Endothelial cell of hepatic sinusoid (primary cell): Measurements from ENCODE around the gene MED12L.

Source experiments
- in situ Hi-C: cut with HindIII; loops from 2 replicates; pipeline ENCODE4 v1.10.0; 2017; ENCODE audit warnings: low sequenced_read_pairs

MED12L gene

DNA sequence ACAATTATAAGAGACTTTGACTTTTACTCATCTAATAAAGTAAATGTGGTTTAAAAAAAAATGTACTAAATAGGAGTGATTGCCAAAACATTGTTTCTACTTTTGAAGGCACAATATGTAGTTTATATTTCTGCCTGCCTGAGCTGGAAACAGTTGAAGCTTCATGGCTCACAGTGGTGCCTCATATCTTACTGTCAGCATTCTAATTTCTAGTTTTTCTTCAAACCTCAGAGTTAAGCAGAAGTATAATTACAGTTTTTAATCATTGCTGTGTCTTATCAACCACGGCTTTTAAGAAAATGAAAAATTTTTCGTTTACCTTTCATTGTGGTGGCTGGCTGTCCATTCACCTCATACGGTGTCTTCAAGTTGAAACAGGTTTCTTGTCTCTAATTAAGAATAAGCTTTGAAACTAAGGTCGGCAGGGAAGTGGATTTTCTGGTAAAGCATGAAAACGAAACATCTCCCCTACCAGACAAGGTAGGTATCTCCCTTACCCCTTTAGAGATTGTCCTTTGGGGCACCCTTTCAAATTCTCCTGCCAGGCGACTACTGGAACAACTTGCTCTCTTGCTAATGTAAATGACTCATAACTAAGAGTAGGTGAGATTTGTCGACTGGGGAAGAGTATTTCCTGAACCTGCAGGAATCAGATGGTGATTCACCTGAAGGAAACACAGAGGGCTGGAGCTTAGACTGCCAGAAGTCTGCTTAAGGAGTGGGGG is 231.0 kb downstream of the MED12L start, which contains the start of gene GPR87:
Gene GPR87, minus strand, starts transcription at position 554 of the 725 bp plus-strand sequence. CDS start 16,720 bp downstream, outside the sequence.
- in situ Hi-C loops: no loop called here

DNA sequence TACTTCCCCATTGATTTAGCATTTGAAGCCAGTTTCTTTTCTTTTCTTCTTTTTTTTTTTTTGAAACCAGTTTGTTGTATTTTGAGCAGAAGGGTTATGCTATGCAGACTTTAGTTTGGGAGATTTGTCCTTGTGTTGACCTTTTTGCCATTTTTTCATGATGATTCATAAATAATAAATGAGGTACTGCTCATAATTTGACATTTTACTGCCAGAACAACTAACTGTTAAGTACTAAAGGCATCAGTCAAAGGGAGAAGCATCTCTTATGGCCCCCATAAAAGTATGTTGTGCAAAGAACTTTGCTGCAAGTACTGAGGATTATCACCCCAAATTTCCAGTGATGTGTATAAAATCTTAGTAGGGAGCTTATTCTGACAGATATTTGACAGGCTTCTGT is 232.8 kb downstream of the MED12L start:
- in situ Hi-C loops: no loop called here

DNA sequence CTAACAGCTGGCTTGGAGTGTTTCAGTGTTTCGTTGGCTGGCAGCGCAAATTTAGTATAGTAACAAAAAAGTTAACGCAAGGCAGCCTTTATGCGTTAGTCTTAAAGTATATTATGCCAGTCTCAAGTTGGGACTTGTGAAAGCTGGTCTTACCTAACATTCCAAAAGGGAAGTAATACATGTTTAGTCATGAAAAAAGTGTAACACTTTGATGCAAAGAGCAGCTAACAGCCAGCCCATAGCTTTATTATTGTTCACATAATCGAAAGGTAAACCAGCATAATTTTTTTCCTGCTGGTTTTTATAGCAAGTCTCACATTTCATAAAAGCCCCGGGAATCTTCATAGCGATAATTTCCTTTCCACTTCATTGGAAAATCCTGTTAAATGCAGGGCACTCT is 233.5 kb downstream of the MED12L start:
- in situ Hi-C loops: no loop called here

DNA sequence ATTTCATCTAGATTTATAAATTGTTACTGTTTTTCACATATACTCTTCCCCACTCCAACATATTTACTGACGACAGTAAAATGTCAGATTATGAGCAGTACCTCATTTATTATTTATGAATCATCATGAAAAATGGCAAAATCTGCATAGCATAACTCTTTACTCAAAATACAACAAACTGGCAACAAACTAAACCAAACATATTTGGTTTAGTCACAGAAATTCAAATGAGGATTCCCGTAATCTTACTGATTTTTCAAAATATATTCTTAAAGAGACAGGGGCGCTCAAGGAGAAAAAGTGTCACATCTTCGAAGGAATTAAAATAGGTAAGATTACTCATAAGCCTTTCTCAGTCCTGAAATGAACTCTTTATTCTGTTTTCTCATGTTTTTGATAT is 234.2 kb downstream of the MED12L start:
- in situ Hi-C loops: no loop called here

DNA sequence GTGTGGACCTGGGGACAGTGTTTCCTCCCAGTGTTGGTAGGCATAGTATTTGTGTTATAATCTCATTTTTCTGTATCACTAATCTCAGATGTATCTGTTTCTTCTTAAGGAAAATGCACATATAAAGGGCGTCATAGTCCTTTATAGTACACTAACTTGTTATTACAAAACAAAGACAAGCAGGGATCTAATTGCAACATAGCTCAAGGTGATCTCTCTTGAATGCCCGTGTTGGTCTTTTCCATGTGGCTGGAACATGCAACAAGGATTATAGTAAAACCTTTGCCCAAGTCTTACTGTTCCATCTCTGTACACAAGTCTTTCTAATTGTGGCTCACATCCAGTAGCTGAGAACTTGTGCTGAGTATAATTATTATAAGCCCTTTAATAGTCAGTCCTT is 234.7 kb downstream of the MED12L start:
- in situ Hi-C loops: no loop called here

DNA sequence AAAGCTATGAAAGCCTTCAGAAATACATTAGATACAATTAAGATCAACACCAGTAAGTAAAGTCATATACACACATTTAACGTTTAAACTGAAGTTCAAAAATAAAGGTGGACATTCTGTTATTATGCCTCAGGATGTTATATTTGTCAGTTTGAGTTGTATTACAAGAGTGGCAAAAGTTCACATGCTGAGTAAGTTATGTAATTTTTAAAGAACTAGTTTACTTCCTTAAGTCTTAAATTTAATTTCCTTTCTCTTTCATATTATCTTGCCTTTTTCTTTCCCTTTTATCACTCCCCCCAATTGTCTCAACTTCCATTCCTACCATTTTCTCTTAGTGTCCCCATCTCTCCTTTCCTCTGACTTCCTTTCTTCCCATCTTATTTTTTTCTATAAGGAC is 236.1 kb downstream of the MED12L start:
- in situ Hi-C loops: no loop called here

DNA sequence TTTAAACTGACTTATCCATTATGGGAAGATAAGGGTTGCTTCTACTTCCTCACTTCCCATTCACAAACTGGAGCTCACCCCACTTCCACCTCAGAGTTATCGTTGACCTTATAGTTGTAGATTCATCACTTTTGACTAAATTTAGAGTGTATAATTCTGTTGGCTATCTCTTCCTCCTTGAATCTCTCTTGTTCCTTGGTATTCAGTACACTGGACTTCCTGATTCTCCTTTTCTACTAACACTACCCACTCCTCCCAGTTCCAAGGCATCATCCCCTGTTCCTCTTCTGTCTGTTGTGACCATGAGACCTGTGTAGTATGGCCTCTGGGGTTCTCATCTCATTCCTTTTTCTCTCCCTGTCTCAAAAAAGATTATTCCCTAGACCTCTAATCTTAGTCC is 237.0 kb downstream of the MED12L start:
- in situ Hi-C loops: no loop called here

DNA sequence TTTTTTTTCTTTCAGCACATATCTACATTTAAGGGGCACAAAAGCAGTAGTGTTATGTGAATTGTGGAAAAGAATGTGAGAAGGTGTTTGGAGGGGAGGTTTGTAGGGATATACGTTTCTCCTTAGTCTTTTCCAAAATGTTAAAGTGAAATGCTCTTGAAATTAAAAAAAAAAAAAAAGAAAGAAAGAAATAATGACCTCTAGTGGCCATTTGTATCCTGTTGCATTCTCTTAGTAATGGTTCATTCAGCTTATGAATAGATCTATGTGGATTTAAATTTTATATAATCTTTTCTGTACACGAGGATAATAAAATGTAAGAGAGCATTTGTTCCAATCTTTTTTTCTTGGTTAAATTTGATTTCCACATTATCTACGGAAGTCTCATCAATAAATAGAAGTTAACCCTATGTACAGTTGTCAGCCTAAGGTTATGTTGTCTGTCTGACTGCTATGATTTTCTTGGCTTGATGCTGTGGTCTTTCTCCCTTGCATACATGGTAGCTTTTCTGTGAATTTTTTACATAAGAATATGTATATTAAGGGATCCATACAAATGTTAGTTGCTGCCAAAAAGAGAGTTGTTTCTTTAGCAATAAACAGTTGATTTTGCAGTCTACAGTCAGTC is 242.2 kb downstream of the MED12L start:
- in situ Hi-C loops: loop anchor here (5.0 kb wide), 1 partner anchor 90 kb away; no protein-coding TSS in a partner anchor

DNA sequence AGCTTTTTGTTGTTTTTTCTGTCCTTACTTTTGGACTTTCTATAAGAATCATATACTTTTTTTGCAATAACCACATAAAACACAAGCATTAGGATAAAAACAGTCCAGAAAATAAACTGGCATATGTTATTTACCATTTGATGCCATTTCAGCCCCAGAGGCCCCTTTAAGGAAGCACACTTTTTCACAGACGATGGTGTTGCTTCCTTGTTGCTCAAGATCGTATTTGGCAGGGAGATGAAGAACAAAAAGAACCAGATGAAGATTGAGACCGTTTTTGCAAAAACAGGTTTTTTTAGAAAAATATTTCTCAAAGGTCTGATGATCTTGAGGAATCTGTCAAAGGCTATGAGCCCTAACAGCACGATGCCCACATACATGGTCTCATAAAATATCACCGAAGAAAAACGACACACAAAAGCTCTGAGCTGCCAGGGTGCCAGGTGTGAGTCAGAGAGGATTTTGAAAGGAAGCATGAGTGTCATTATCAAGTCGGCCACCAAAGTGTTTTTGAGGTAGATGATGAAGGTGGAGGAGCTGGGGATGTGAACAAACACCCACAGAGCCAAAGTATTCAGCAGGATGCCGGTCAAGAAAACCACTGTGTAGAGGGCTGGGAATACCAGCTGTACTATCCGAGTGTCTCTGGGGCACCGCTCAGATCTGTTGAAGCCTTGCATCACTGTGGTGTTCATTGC is 243.0 kb downstream of the MED12L start:
- in situ Hi-C loops: loop anchor here (5.0 kb wide), 1 partner anchor 91 kb away; no protein-coding TSS in a partner anchor

DNA sequence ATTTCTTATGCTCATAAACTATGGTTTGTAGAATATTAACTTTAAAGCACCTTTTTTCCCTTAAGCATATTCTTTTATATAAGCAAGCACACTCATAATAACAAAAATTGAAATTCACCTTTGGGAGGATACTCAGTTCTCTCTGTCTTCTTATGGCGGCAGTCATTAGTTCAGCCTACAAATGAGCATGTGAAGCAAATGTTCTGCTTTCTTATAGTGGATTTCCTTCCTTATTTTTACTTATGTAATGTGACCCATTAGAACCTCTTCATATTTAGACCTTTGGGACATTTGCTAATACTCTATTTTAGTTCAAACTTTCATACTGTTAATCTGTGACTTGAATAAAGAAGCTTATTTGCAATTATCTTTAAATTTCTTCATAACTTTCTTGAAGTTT is 243.9 kb downstream of the MED12L start, which contains the start of gene P2RY13:
Gene P2RY13, minus strand, starts transcription at position 187 of the 400 bp plus-strand sequence. Its CDS starts 21 bp downstream, at position 166.
- in situ Hi-C loops: loop anchor here (5.0 kb wide), 1 partner anchor 92 kb away; no protein-coding TSS in a partner anchor

DNA sequence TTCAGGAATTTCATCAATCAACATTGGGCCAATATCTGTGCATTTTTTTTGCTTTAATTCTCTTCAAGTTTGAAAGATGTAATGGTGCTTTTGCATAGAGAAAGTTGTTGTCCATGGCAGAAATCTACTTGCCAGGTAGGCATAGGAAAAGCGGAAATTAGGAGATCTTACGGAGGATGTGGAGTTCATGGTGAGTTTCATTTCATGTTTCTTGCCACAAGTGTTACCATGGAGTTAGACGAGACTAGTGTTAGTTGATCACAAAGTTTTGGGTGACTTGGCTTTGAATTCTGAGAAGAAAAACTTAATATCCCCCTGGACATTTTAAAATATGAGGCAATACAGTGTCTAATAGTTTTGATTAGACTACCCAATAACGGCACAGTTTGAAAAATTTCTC is 244.9 kb downstream of the MED12L start:
- in situ Hi-C loops: no loop called here

DNA sequence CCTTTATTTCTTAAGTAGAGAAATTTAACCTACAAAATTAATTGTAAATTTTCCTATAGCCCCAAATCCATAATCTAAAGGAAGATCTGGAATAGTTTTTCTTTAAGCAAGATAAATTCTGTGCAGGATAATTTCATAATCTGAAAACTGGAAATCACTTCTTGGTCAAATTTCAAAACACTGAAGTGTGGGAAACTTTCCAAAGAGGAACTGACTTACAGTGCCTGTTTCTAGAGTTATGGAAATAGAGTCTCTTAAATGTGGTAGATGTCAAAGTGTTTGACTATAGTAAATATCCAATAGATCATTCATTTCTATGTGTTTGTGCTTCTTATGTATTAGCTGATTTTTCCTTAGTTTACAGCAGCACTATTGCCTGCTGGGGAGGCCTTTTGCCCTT is 245.4 kb downstream of the MED12L start:
- in situ Hi-C loops: no loop called here

DNA sequence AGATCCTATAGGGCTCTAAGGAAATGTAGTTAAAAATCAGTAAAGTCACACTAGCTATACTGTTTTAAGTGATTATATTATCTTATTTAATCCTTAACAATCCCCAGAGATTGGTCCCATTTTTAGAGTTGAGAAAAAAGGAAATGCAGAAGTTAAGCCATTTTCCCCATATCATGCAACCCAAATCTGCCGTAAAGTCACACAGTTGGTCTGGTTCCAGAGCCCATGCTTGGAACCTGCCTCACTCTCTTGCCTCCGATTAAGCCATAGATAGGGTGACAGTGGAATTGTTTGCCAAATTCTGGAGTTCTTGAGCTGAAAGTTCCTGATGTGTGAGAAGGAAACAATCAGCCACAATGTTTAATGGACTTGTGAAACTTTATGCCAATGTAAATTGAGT is 246.2 kb downstream of the MED12L start:
- in situ Hi-C loops: no loop called here

DNA sequence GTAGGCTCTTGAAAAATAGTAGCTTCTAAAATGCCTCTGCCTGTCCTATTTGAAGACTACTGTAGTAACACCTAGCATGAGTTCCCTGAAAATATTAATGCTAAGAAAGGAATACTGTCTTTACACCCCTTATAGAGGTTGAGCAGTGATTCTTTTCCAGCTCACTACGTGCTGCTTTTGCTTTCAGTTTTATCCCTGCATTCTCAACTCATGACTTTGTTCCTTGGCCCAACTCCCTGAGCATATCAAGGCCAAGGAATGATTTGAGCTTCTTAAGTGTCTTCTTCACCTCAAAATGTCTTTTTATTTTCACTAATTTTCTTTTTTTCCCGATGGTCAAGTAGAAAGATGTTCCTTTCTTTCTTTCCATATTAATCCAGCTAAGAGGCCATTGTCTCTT is 260.4 kb downstream of the MED12L start:
- in situ Hi-C loops: no loop called here

DNA sequence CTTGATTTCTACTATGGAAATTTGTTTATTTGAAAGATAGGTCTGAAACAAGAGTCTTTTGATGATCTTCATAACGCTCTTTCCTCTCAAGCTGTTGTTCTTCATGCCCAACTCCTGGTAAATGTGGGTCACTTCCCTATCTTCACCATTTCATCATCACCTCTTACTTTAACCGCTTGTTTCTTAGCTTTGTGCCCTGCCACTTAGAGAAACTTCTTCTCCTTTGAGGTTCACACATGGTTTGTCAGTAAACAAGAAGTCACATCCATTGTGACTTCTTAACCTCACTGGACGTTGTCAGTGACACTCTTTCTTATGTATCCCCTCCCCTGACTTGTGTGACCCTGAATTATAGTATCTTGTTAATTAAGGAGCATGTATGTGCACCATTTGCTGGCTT is 260.8 kb downstream of the MED12L start:
- in situ Hi-C loops: no loop called here

DNA sequence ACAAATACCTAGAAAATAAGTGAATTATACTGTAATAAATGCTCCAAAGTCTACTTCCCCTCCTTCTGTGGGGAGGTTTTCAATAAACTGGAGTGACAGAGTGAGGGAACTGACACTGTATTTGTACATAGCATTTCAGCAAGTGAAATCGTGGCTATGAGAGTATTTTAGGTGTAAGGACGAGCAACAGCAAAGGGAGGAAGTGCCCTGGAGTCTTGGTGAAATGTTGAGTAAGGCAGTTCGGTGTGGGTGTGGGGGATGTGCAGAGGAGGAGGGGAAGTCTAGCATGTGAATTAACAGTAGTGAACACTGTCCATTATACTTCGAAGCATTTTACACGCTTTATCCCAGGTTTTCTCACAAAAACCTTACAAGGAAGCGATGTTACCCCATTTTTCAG is 262.0 kb downstream of the MED12L start:
- in situ Hi-C loops: no loop called here

DNA sequence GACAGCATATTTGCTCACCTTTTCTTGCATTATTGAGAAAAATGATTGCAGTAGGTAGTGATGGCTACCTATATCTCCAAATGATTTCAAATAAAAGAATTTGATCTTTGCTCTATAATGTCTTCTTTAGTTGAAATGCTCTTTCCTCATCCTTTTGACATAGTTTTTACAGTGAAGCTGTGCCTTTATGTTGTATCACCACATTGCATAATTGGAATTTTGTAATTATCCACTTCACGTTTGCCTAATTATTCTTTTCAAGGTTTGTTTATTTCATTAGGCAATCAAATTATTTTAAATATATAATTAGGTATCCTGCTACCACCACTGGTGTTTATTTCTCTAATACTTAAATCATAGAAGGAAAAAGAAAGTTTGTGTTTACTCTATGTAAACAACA is 265.2 kb downstream of the MED12L start:
- in situ Hi-C loops: no loop called here

DNA sequence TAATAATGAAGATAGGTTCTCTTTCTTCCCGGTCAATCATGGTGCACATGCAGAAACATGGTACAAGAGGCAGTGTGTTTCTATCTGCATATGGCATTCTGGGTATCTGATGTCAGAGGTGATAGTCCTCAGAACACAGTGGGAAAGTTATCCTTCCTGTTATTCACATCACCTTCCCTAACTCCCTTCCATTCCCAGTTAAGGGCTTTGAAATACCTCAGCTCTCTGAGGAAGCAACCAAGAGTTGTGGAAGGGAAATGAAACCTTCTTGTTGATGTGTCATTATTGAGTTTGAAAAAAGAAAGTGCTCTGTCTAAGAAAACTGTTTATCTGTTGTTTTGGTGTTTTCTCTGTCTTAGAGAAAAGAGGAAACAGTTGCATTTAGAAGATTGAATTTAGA is 265.8 kb downstream of the MED12L start:
- in situ Hi-C loops: no loop called here

DNA sequence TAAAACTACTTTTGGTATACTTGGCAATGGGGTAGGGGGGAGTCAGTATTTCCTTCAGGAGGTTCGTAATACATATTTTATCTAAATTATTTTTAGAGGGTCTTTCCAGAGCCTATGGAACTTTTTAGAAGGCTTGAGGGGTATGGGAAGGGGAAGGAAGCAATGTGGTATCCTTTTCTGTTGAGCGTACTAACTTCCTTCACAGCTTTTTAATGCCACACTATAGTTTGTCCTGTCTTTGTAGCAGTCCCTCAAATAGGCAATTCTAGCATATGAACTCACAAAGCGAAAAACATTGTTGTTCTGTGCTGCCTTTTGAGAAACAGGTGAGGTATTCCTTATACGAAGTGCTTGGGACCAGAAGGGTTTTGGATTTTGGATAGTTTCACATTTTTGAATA is 266.2 kb downstream of the MED12L start:
- in situ Hi-C loops: no loop called here

DNA sequence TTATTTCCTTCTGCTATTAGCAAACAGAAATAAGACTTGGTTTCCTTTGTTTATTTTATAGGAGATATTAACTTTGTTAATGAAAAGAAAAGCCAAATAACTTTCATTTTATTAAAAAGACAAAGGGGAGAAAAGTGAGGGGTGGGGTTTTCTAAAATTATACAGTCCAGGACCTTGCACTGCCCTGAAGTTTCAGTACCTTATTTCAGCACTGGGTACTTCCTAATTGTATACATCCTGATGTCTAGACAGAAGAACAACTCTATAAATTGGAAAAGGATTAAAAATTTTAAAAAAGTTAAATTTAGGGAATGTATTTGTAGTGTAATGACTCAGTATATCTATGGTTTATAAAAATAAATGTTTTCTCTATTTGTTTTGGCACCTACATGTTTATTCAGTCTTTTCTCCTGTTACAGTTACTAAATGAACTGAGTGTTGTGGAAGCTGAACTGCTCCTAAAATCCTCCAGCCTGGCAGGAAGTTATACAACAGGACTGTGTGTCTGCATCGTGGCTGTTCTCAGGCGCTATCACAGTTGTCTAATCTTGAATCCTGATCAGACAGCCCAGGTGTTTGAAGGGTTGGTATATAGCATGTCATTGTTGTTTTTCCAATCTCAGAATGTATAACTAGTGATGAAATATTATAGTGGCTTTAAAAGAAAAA is 271.5 kb downstream of the MED12L start:
- in situ Hi-C loops: no loop called here

DNA sequence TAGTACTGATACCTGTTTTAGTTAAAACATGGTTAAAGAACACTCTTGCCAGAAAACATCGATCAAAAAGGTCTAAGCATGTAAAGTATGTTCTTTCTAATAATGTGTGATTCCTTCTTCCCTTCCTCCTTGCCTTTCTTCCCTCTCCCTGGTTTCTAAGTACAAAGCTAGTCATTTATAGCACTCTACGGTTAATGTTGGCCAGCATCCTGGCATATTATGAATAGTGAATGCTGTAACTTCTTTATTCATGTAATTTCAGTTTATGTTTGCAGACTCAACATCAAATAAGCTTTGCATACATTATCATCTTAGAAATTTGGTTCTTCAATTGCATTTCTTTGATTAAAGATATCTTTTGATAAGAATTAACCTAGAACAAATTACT is 272.0 kb downstream of the MED12L start:
- in situ Hi-C loops: no loop called here
